Tibial nerve (tissue), 4 donors: ENCODE data around the gene SLC16A8. TPM values are rescaled to one million over a fixed set of nuclear protein-coding genes. Genes with fewer than 3 reads are reported as not detected.
A peak's percentile ranks its signal among the peaks of the same experiment; 100 is the strongest.

Source experiments
- DNase-seq, 2 donors: peaks; one replicate each; pipeline ENCODE4 v3.0.0-alpha.2; 2019; ENCODE audit warnings: low spot score in 2 of 2
- H3K27ac ChIP-seq, 4 donors: fragments of 200-600 bp; sonication (generic) in 3 of 4; one replicate each; pipeline ENCODE4 v1.5.1; 2017 to 2019; ENCODE audit warnings: mild to moderate bottlenecking in 1 of 4
- H3K27me3 ChIP-seq, 2 donors: fragments of 200-600 bp; sonication (generic) in 1 of 2; one replicate each; pipeline versions ENCODE4 v1.5.1 to v1.6.0; 2017 to 2019
- H3K36me3 ChIP-seq, 3 donors: fragments of 200-600 bp; sonication (generic); one replicate each; pipeline ENCODE4 v1.5.1; 2018 to 2019
- H3K4me1 ChIP-seq, 4 donors: fragments of 200-600 bp; sonication (generic) in 3 of 4; one replicate each; pipeline ENCODE4 v1.5.1; 2017 to 2019
- H3K4me3 ChIP-seq, 4 donors: fragments of 200-600 bp; sonication (generic) in 3 of 4; one replicate each; pipeline ENCODE4 v1.5.1; 2017 to 2019; ENCODE audit warnings: mild to moderate bottlenecking in 1 of 4, moderate library complexity in 1 of 4
- H3K9me3 ChIP-seq, 4 donors: fragments of 200-600 bp; sonication (generic) in 3 of 4; one replicate each; pipeline ENCODE4 v1.5.1; 2017 to 2019
- CTCF ChIP-seq, 5 experiments: fragments of 200-600 bp in 3 of 5; fragments of 450-650 bp in 2 of 5; sonication (generic) in 3 of 5; IDR thresholded peaks; one replicate each; pipeline ENCODE4 v1.5.1; 2016 to 2019; ENCODE audit warnings: antibody characterized with exemption in 5 of 5, mild to moderate bottlenecking in 3 of 5, moderate library complexity in 2 of 5
- EP300 ChIP-seq, 2 donors: sonication (generic); formaldehyde crosslinking; IDR thresholded peaks; one replicate each; pipeline ENCODE4 v1.6.1; 2017; ENCODE audit warnings: antibody characterized with exemption in 2 of 2, mild to moderate bottlenecking in 1 of 2
- POLR2A ChIP-seq, 2 donors: fragments of 450-650 bp; IDR thresholded peaks; one replicate each; pipeline ENCODE4 v1.6.1; 2017; ENCODE audit warnings: antibody characterized with exemption in 2 of 2, mild to moderate bottlenecking in 2 of 2, moderate library complexity in 2 of 2
- WGBS, 2 donors: methylation state at CpG; one replicate each; pipeline ENCODE4 v1.1.5; 2018; 5-methylcytosine and 5-hydroxymethylcytosine counted together
- total RNA-seq, 4 donors: library from RNA; depleted of rRNA; stranded (reverse); fragments of >200 nt; gene quantifications; one replicate each; pipeline ENCODE4 v1.1.0, GENCODE V29; 2016

Gene SLC16A8
- total RNA-seq, 4 donors from 2014 or later, result 0.98 to 1.8 (median 1.4) TPM

GRCh38 chr22:38110008-38110862, 26.3 kb upstream of the SLC16A8 start, which contains the start of gene BAIAP2L2:
TSS of gene BAIAP2L2 (minus strand) at chr22:38110684. CDS start at chr22:38110525, 159 bp downstream.
- no peak for TF ChIP-seq EP300 (IDR thresholded peaks at IDR 0.05)
- no peak for TF ChIP-seq POLR2A (IDR thresholded peaks at IDR 0.05)
- TF ChIP-seq CTCF (IDR thresholded peaks at IDR 0.05), result no peak
- Histone ChIP-seq H3K27me3 (no peaks in the 10 kb centered on the region), H3K4me1 (peaks cover 0 to 47% (median 13%) of the 10 kb centered on the region in 4 donors), H3K4me3 (peak within 1 kb of the TSS in 1 of 4 donors; percentile 21), H3K36me3 (peaks cover 0 to 15% (median 0%) of the 10 kb centered on the region in 3 donors), H3K9me3 (no peaks in the 10 kb centered on the region), H3K27ac (peak within 1 kb of the TSS in 1 of 4 donors; percentile 65)
- WGBS, 2 donors, result 85 to 88% methylated on average over 16 to 19 of the region's 19 CpGs
- no peak for DNase-seq

- peak overlapping the region in 1 of 4 donors; percentile 65 for H3K27ac ChIP-seq
- no peaks in the 10 kb centered on the region for H3K9me3 ChIP-seq
- no peak for TF ChIP-seq POLR2A (IDR thresholded peaks at IDR 0.05)
- no peak for TF ChIP-seq CTCF (IDR thresholded peaks at IDR 0.05)
- no peak for TF ChIP-seq EP300 (IDR thresholded peaks at IDR 0.05)
- no peak for DNase-seq
- peaks cover 0 to 43% (median 12%) of the 10 kb centered on the region in 4 donors for H3K4me1 ChIP-seq
- 82 to 84% methylated on average over 10 to 18 of the region's 22 CpGs for WGBS, 2 donors
- H3K4me3 ChIP-seq, result no peak overlapping the region
- no peaks in the 10 kb centered on the region for H3K27me3 ChIP-seq
- peaks cover 0 to 12% (median 0%) of the 10 kb centered on the region in 3 donors for H3K36me3 ChIP-seq
These were observed 25.5 kb upstream of the SLC16A8 start for GRCh38 chr22:38109371-38110001.

- peaks cover 0 to 38% (median 10%) of the 10 kb centered on the region in 4 donors for H3K4me1 ChIP-seq
- no peak for DNase-seq
- H3K4me3 ChIP-seq, result no peak overlapping the region
- peaks cover 0 to 12% (median 0%) of the 10 kb centered on the region in 3 donors for H3K36me3 ChIP-seq
- no peaks in the 10 kb centered on the region for H3K27me3 ChIP-seq
- no peaks in the 10 kb centered on the region for H3K9me3 ChIP-seq
- peak overlapping the region in 2 of 4 donors; percentile 42 to 55 for H3K27ac ChIP-seq
- WGBS, 2 donors, result 89 to 91% methylated on average over 15 of the region's 15 CpGs
- TF ChIP-seq POLR2A (IDR thresholded peaks at IDR 0.05) (no peak), EP300 (IDR thresholded peaks at IDR 0.05) (no peak), CTCF (IDR thresholded peaks at IDR 0.05) (no peak)
These were observed 24.8 kb upstream of the SLC16A8 start for GRCh38 chr22:38108561-38109319.

GRCh38 chr22:38107692-38108515, 23.9 kb upstream of the SLC16A8 start:
- no peak for TF ChIP-seq EP300 (IDR thresholded peaks at IDR 0.05)
- no peak for TF ChIP-seq CTCF (IDR thresholded peaks at IDR 0.05)
- TF ChIP-seq POLR2A (IDR thresholded peaks at IDR 0.05), result no peak
- Histone ChIP-seq H3K4me3 (no peak overlapping the region), H3K27ac (peak overlapping the region; percentile 10 to 55 (median 24)), H3K27me3 (no peaks in the 10 kb centered on the region), H3K36me3 (peaks cover 0 to 12% (median 0%) of the 10 kb centered on the region in 3 donors), H3K4me1 (peaks cover 0 to 38% (median 10%) of the 10 kb centered on the region in 4 donors), H3K9me3 (no peaks in the 10 kb centered on the region)
- 53 to 67% methylated on average over 14 to 15 of the region's 17 CpGs for WGBS, 2 donors
- no peak for DNase-seq
